D721Med (cell line): ENCODE measurements around the gene PACRG.

Source experiments
- DNase-seq: peaks from one replicate; pipeline ENCODE4 v3.0.0; 2011; ENCODE audit warnings: low spot score; ENCODE audit not compliant: insufficient read length
- FAIRE-seq: peaks from 2 replicates; lab custom pipeline; 2011; peaks lifted over from hg19 to GRCh38; lab: Jason Lieb, UNC
- CTCF ChIP-seq: IDR thresholded peaks from 2 replicates; pipeline ENCODE4 v1.5.1; 2012; ENCODE audit warnings: mild to moderate bottlenecking, control low read depth; ENCODE audit not compliant: insufficient read depth; ENCODE audit errors: missing control alignments

Gene PACRG

DNA sequence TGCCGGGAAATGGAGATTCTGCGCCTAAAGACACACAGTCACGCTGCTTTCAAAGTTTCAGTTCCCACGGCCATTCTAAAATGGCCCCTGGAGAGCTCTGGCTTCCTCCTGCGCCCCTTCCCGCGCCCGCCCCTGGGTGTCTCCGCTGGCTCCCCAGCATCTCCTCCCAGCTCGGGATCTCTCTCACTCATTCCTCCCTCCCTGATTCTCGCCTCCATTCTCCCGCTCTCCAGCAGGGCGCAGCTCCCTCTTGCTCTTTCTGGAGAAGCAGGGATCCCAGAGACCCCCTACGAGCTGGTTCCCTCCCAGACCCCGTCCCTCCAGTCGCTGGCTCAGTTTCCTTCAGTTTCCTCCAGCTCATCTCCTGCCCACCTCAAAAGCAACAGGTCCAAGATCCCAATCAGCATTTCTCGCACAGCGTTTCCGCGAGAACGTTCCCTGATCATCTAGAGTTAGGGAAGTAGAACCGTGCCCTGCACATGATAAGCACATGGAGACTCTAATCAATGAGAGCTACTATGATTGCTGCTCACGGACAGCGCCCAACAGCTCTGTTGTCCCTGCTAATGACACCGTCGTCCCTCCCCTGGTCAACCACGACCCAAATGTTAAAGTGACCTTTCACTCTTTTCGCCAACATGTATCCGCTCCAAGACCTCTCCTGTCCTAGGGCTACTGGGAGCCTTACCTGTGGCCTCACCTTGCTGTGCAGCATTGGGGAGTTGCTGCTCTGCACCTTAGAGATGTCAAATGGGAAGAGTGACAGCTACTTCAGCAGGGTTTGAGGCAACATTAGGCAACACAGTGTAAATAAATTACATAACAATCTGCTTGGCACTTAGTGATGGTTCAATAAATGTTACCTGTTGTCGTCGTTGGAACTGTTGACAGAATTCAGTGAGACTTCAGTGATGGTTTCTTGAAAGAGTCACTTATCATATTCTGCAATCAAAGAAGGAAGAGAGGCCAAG, 468.2 kb downstream of the PACRG start:
- DNase-seq (no peak), FAIRE-seq (no peak)
- TF ChIP-seq CTCF: no peak

DNA sequence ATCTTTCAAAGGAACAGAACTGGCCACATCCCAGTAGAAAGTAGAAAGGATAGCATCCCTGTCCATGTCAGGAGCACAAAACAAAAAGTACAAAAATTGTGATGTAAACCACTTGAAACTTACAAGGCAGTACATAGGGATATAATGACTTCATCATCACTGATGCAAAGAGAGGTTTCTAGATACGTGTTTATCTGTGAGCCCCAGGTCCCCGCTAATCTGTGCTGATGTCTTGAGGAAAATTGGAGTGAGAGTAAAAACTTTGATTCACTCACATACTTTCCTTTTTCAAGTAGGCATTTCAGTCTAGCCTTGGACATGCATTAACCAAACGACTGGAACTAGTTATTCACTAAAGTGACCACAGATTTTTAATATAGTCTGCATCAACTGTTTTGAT, 470.1 kb downstream of the PACRG start:
- no peak for TF ChIP-seq CTCF
- DNase-seq: no peak
- FAIRE-seq: no peak

DNA sequence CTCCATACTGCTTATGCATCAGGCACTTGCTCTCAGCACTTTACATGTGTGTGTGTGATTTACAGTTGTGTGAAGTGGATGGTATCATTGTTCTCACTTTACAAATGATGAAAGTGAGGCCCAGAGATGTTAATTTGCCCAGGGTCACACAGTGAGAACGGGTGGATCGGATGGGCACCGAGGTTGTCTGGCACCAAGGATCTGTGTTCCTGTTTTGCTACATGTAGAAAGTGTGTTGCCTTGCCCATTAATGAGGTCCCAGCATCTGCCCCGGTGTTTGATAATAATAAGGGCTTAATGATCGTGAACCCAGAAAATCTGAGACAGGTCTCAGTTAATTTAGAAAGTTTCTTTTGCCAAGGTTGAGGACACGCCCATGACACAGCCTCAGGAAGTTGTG, 470.6 kb downstream of the PACRG start:
- no peak for TF ChIP-seq CTCF
- no peak for FAIRE-seq
- no peak for DNase-seq

DNA sequence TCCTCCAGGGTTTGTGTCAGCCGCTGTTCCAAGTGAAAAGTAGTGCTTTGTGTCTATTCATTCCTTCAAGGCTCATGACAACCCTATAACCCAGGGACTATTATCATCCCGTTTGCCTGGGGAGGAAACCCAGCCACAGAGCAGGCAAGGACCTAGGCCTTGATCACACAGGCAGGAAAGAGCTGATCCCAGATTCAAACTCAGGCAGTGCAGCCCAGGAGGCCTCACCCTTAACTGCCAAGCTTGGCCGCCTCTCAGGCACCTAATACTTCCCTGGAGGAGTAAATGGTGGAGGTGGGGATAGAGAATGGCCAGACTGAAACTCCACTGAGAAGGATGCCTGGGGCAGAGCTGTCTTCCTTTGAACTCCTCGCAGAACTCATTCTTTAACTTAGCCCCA, 471.6 kb downstream of the PACRG start:
- TF ChIP-seq CTCF: no peak
- no peak for FAIRE-seq
- DNase-seq: no peak

- DNase-seq (no peak), FAIRE-seq (no peak)
- no peak for TF ChIP-seq CTCF
These were observed 472.5 kb downstream of the PACRG start for GRCh38 chr6:163200289-163200688.

GRCh38 chr6:163200694-163201093, 472.9 kb downstream of the PACRG start:
- no peak for TF ChIP-seq CTCF
- DNase-seq (no peak), FAIRE-seq (no peak)

- no peak for TF ChIP-seq CTCF
- DNase-seq: no peak
- no peak for FAIRE-seq
These were observed 474.1 kb downstream of the PACRG start for GRCh38 chr6:163201855-163202254.
